ENCODE results near the gene FPR1.
A peak's percentile ranks its signal among the peaks of the same experiment; 100 is the strongest.

Gene FPR1

GRCh38 chr19:51703575-51704515 is 47.8 kb downstream of the FPR1 start:
- peak; percentile 92 to 97 for DNase-seq (ENCODE audit: low read depth in 2 of 2)
- peak overlapping the region; percentile 57 to 59 for H3K4me3 ChIP-seq (replicated peaks in 1 of 2; ENCODE audit: low read depth in 2 of 2, low read length in 2 of 2)
- peak; percentile 40 for TF ChIP-seq CTCF (IDR thresholded peaks at IDR 0.05; ENCODE audit: low read depth, low read length)

GRCh38 chr19:51702825-51703574 is 48.7 kb downstream of the FPR1 start:
- no peak overlapping the region for H3K4me3 ChIP-seq (replicated peaks in 1 of 2; ENCODE audit: low read depth in 2 of 2, low read length in 2 of 2)
- DNase-seq (ENCODE audit: low read depth in 2 of 2) = no peak
- no peak for TF ChIP-seq CTCF (IDR thresholded peaks at IDR 0.05; ENCODE audit: low read depth, low read length)

GRCh38 chr19:51702103-51702824 is 49.4 kb downstream of the FPR1 start:
- TF ChIP-seq CTCF (IDR thresholded peaks at IDR 0.05; ENCODE audit: low read depth, low read length) = no peak
- H3K4me3 ChIP-seq (replicated peaks in 1 of 2; ENCODE audit: low read depth in 2 of 2, low read length in 2 of 2) = no peak overlapping the region
- peak; percentile 60 to 78 for DNase-seq (ENCODE audit: low read depth in 2 of 2)

- no peak for DNase-seq (ENCODE audit: low read depth in 2 of 2)
- H3K4me3 ChIP-seq (replicated peaks in 1 of 2; ENCODE audit: low read depth in 2 of 2, low read length in 2 of 2) = no peak overlapping the region
- TF ChIP-seq CTCF (IDR thresholded peaks at IDR 0.05; ENCODE audit: low read depth, low read length) = no peak
Observed at GRCh38 chr19:51701468-51702100, 50.1 kb downstream of the FPR1 start.

GRCh38 chr19:51699170-51699569 is 52.5 kb downstream of the FPR1 start:
- H3K4me3 ChIP-seq (replicated peaks in 1 of 2; ENCODE audit: low read depth in 2 of 2, low read length in 2 of 2) = no peak overlapping the region
- DNase-seq (ENCODE audit: low read depth in 2 of 2) = no peak
- no peak for TF ChIP-seq CTCF (IDR thresholded peaks at IDR 0.05; ENCODE audit: low read depth, low read length)

- DNase-seq (ENCODE audit: low read depth in 2 of 2) = peak in 1 of 2 donors; percentile 74
- no peak for TF ChIP-seq CTCF (IDR thresholded peaks at IDR 0.05; ENCODE audit: low read depth, low read length)
Observed at GRCh38 chr19:51698296-51698695, 53.4 kb downstream of the FPR1 start.

More at GRCh38 chr19:51698296-51698695, 53.4 kb downstream of the FPR1 start:
- H3K4me3 ChIP-seq (replicated peaks in 1 of 2; ENCODE audit: low read depth in 2 of 2, low read length in 2 of 2) = no peak overlapping the region

All from cardiac fibroblast (primary cell).